Neural cell (in vitro differentiated cells): ENCODE results near the gene CLEC16A. TPM values are rescaled to one million over a fixed set of nuclear protein-coding genes. Genes with fewer than 3 reads are reported as not detected.

Experiments used
- H2AFZ ChIP-seq: fragments of 200-600, 300-800 bp; sonication (generic), shearing (Covaris generic); 2 replicates; pipeline ENCODE4 v1.6.0; 2014; ENCODE audit warnings: low read depth, mild to moderate bottlenecking, antibody characterized with exemption, low read length, moderate library complexity
- H3F3A ChIP-seq: fragments of 200-600 bp; shearing (Covaris generic); 2 replicates; pipeline ENCODE4 v1.6.1; 2016; ENCODE audit warnings: mild to moderate bottlenecking, moderate library complexity, mixed read lengths, antibody characterized with exemption, low read length; ENCODE audit not compliant: insufficient read depth, poor library complexity, severe bottlenecking
- H3K27ac ChIP-seq: fragments of 200-600, 300-800 bp; sonication (generic), shearing (Covaris generic); 2 replicates; pipeline ENCODE4 v1.5.1; 2014; ENCODE audit warnings: mild to moderate bottlenecking, low read length, moderate library complexity
- H3K27me3 ChIP-seq: fragments of 300-800, 200-600 bp; sonication (generic), shearing (Covaris generic); 2 replicates; pipeline ENCODE4 v1.6.0; 2014; ENCODE audit warnings: mild to moderate bottlenecking, low read depth, low read length, moderate library complexity; ENCODE audit not compliant: insufficient read depth
- H3K36me3 ChIP-seq: fragments of 300-800, 200-600 bp; sonication (generic), shearing (Covaris generic); 2 replicates; pipeline ENCODE4 v1.5.1; 2014; ENCODE audit warnings: mild to moderate bottlenecking, antibody characterized with exemption, low read length, moderate library complexity; ENCODE audit not compliant: insufficient read depth
- H3K4me2 ChIP-seq: fragments of 300-800, 200-600 bp; sonication (generic), shearing (Covaris generic); 2 replicates; pipeline ENCODE4 v1.6.0; 2014; ENCODE audit warnings: mild to moderate bottlenecking, low read length
- H3K4me3 ChIP-seq: fragments of 300-800, 200-600 bp; sonication (generic), shearing (Covaris generic); 2 replicates; pipeline ENCODE4 v1.5.1; 2014; ENCODE audit warnings: mild to moderate bottlenecking, low read length, moderate library complexity
- H3K79me2 ChIP-seq: fragments of 200-600 bp; shearing (Covaris generic); replicated peaks from 2 replicates; pipeline ENCODE4 v1.6.0; 2014; ENCODE audit warnings: mild to moderate bottlenecking, low read length, moderate library complexity; ENCODE audit not compliant: insufficient read depth
- H3K9ac ChIP-seq: fragments of 300-800, 200-600 bp; sonication (generic), shearing (Covaris generic); 2 replicates; pipeline ENCODE4 v1.6.1; 2016; ENCODE audit warnings: mild to moderate bottlenecking, low read length, mixed read lengths
- H3K9me2 ChIP-seq: fragments of 200-600 bp; shearing (Covaris generic); 2 replicates; pipeline ENCODE4 v1.6.1; 2016; ENCODE audit warnings: mild to moderate bottlenecking, low read length, mixed read lengths; ENCODE audit not compliant: insufficient read depth
- H3K9me3 ChIP-seq: fragments of 200-600, 300-800 bp; sonication (generic), shearing (Covaris generic); 2 replicates; pipeline ENCODE4 v1.6.1; 2016; ENCODE audit warnings: mild to moderate bottlenecking, mixed run types, low read length, moderate library complexity, mixed read lengths
- H4K20me1 ChIP-seq: fragments of 200-600 bp; shearing (Covaris generic); 2 replicates; pipeline ENCODE4 v1.6.1; 2016; ENCODE audit warnings: mild to moderate bottlenecking, mixed run types; ENCODE audit not compliant: insufficient read depth
- CTCF ChIP-seq: fragments of 450-650 bp; IDR thresholded peaks from 2 replicates; pipeline ENCODE4 v1.5.1; 2014; ENCODE audit warnings: antibody characterized with exemption, mild to moderate bottlenecking, moderate library complexity; ENCODE audit not compliant: poor library complexity, severe bottlenecking
- EP300 ChIP-seq: fragments of 450-650 bp; conservative IDR thresholded peaks from 2 replicates; pipeline ENCODE4 v1.6.1; 2014; ENCODE audit warnings: antibody characterized with exemption, mild to moderate bottlenecking, moderate library complexity; ENCODE audit not compliant: poor library complexity, severe bottlenecking
- EZH2 ChIP-seq: fragments of 200-600, 300-800 bp; shearing (Covaris generic), sonication (generic); IDR thresholded peaks from 2 replicates; pipeline ENCODE4 v1.6.1; 2014; ENCODE audit warnings: antibody characterized with exemption, low read length, borderline replicate concordance, mild to moderate bottlenecking; ENCODE audit not compliant: insufficient read depth, poor library complexity, severe bottlenecking
- MXI1 ChIP-seq: fragments of 450-650 bp; conservative IDR thresholded peaks from 2 replicates; pipeline ENCODE4 v1.6.1; 2014; ENCODE audit warnings: antibody characterized with exemption, mild to moderate bottlenecking; ENCODE audit not compliant: poor library complexity, severe bottlenecking
- POLR2AphosphoS5 ChIP-seq: IDR thresholded peaks from 2 replicates; pipeline ENCODE4 v1.6.1; 2012
- RAD21 ChIP-seq: fragments of 450-650 bp; conservative IDR thresholded peaks from 2 replicates; pipeline ENCODE4 v1.6.1; 2014; ENCODE audit warnings: antibody characterized with exemption, mild to moderate bottlenecking, moderate library complexity
- REST ChIP-seq: IDR thresholded peaks from 2 replicates; pipeline ENCODE4 v1.6.1; 2012; ENCODE audit warnings: borderline replicate concordance
- SMC3 ChIP-seq: fragments of 450-650 bp; conservative IDR thresholded peaks from 2 replicates; pipeline ENCODE4 v1.6.1; 2014; ENCODE audit warnings: antibody characterized with exemption, mild to moderate bottlenecking, moderate library complexity; ENCODE audit not compliant: poor library complexity
- TAF1 ChIP-seq: IDR thresholded peaks from 2 replicates; pipeline ENCODE4 v1.6.1; 2012; ENCODE audit warnings: low read depth
- polyA plus RNA-seq: library from polyadenylated mRNA; depleted of rRNA; stranded (reverse); fragments of >200 nt; gene quantifications from 2 replicates; pipeline ENCODE4 v1.2.3, GENCODE V29; 2014

Gene CLEC16A
- polyA plus RNA-seq, 1 donor from 2014 or later: 11.1 TPM

GRCh38 chr16:11211977-11212797 lies 267.8 kb downstream of the CLEC16A start:
- Histone ChIP-seq H3K9ac (no peak overlapping the region), H4K20me1 (no peaks in the 10 kb centered on the region), H3K79me2 (no peaks in the 10 kb centered on the region), H3K4me3 (no peak overlapping the region), H3K27ac (no peak overlapping the region), H3K9me3 (peaks cover 5% of the 10 kb centered on the region), H3K4me2 (no peak overlapping the region), H3K27me3 (no peaks in the 10 kb centered on the region), H3F3A (no peaks in the 10 kb centered on the region), H3K9me2 (no peaks in the 10 kb centered on the region), H2AFZ (no peak overlapping the region), H3K36me3 (no peaks in the 10 kb centered on the region)
- TF ChIP-seq MXI1 (no peak), SMC3 (no peak), TAF1 (no peak), POLR2AphosphoS5 (no peak), CTCF (no peak), REST (no peak), RAD21 (no peak), EZH2 (no peak), EP300 (no peak)

GRCh38 chr16:11212798-11213196 lies 268.4 kb downstream of the CLEC16A start:
- H3F3A ChIP-seq: no peaks in the 10 kb centered on the region
- H4K20me1 ChIP-seq: no peaks in the 10 kb centered on the region
- no peak overlapping the region for H3K27ac ChIP-seq
- no peak overlapping the region for H3K4me2 ChIP-seq
- no peak overlapping the region for H3K9ac ChIP-seq
- no peaks in the 10 kb centered on the region for H3K27me3 ChIP-seq
- no peak overlapping the region for H3K4me3 ChIP-seq
- no peaks in the 10 kb centered on the region for H3K36me3 ChIP-seq
- TF ChIP-seq RAD21 (no peak), MXI1 (no peak), REST (no peak), EP300 (no peak)
- no peaks in the 10 kb centered on the region for H3K9me2 ChIP-seq
- no peaks in the 10 kb centered on the region for H3K79me2 ChIP-seq
- no peak overlapping the region for H2AFZ ChIP-seq
- H3K9me3 ChIP-seq: peaks cover 5% of the 10 kb centered on the region
